Smooth muscle cell (in vitro differentiated cells): ENCODE measurements around the gene KLHL21. TPM values are rescaled to one million over a fixed set of nuclear protein-coding genes. Genes with fewer than 3 reads are reported as not detected.

Experiments used
- DNase-seq: peaks from one replicate; lab custom pipeline; 2025; ENCODE audit not compliant: unreplicated experiment; lab: John Stamatoyannopoulos, UW
- H2AFZ ChIP-seq: fragments of 200-600 bp; sonication (generic); 2 replicates; pipeline ENCODE4 v1.6.0; 2016; ENCODE audit warnings: antibody characterized with exemption, low read depth, mild to moderate bottlenecking
- H3F3A ChIP-seq: fragments of 200-600 bp; sonication (generic); 2 replicates; pipeline ENCODE4 v1.6.0; 2017; ENCODE audit warnings: antibody characterized with exemption, low read depth
- H3K27ac ChIP-seq: fragments of 200-600 bp; sonication (generic); 2 replicates; pipeline ENCODE4 v1.5.1; 2016; ENCODE audit warnings: low read depth, mild to moderate bottlenecking
- H3K27me3 ChIP-seq: fragments of 200-600 bp; sonication (generic); 2 replicates; pipeline ENCODE4 v1.6.1; 2016; ENCODE audit warnings: low read depth, mild to moderate bottlenecking
- H3K36me3 ChIP-seq: fragments of 200-600 bp; sonication (generic); 2 replicates; pipeline ENCODE4 v1.5.1; 2016; ENCODE audit warnings: low read depth
- H3K4me1 ChIP-seq: fragments of 200-600 bp; sonication (generic); 2 replicates; pipeline ENCODE4 v1.5.1; 2016; ENCODE audit warnings: low read depth
- H3K4me2 ChIP-seq: fragments of 200-600 bp; sonication (generic); 2 replicates; pipeline ENCODE4 v1.6.0; 2016; ENCODE audit warnings: mild to moderate bottlenecking
- H3K4me3 ChIP-seq: fragments of 200-600 bp; sonication (generic); 2 replicates; pipeline ENCODE4 v1.5.1; 2016; ENCODE audit warnings: mild to moderate bottlenecking
- H3K79me2 ChIP-seq: fragments of 200-600 bp; sonication (generic); 2 replicates; pipeline ENCODE4 v1.6.0; 2016; ENCODE audit warnings: low read depth, mild to moderate bottlenecking
- H3K9ac ChIP-seq: fragments of 200-600 bp; sonication (generic); 2 replicates; pipeline ENCODE4 v1.6.0; 2016; ENCODE audit warnings: low read depth
- H3K9me3 ChIP-seq: fragments of 200-600 bp; sonication (generic); replicated peaks from 2 replicates; pipeline ENCODE4 v1.5.1; 2016; ENCODE audit warnings: low read depth
- H4K20me1 ChIP-seq: fragments of 200-600 bp; sonication (generic); 2 replicates; pipeline ENCODE4 v1.6.0; 2016; ENCODE audit warnings: low read depth
- CTCF ChIP-seq: fragments of 200-600 bp; sonication (generic); IDR thresholded peaks from 2 replicates; pipeline ENCODE4 v1.5.1; 2017; ENCODE audit warnings: borderline replicate concordance, mild to moderate bottlenecking, antibody characterized with exemption; ENCODE audit not compliant: insufficient read depth, poor library complexity, severe bottlenecking
- WGBS: methylation state at CpG from one replicate; pipeline ENCODE4 v1.1.7; 2016; ENCODE audit warnings: low lambda C conversion rate; 5-methylcytosine and 5-hydroxymethylcytosine counted together
- polyA plus RNA-seq: library from polyadenylated mRNA; unstranded; fragments of >200 nt; fragmentation: Nextera tagmentation; extraction: Ambion mirVana; gene quantifications from 2 replicates; pipeline ENCODE4 v1.2.1, GENCODE V29; 2016
- total RNA-seq: library from RNA; depleted of rRNA; stranded (reverse); fragments of >200 nt; gene quantifications from 2 replicates; pipeline ENCODE4 v1.2.3, GENCODE V29; 2014

The KLHL21 gene
- total and polyA plus RNA-seq, 2 experiments from 2014 or later: 12.6 to 13.2 TPM

- H4K20me1 ChIP-seq: no peaks in the 10 kb centered on the region
- H3K9ac ChIP-seq: no peak overlapping the region
- 90% methylated on average over 14 of the region's 14 CpGs for WGBS
- peaks cover 6% of the 10 kb centered on the region for H3K4me1 ChIP-seq
- no peaks in the 10 kb centered on the region for H3F3A ChIP-seq
- no peaks in the 10 kb centered on the region for H3K79me2 ChIP-seq
- no peak overlapping the region for H3K4me2 ChIP-seq
- no peak for DNase-seq
- no peak overlapping the region for H3K4me3 ChIP-seq
- no peaks in the 10 kb centered on the region for H3K36me3 ChIP-seq
- no peaks in the 10 kb centered on the region for H3K9me3 ChIP-seq
- H3K27me3 ChIP-seq: no peaks in the 10 kb centered on the region
- no peak overlapping the region for H3K27ac ChIP-seq
- TF ChIP-seq CTCF: no peak
- no peak overlapping the region for H2AFZ ChIP-seq
Measured at GRCh38 chr1:6574818-6575217, 27.9 kb downstream of the KLHL21 start.

- H3K4me3 ChIP-seq: no peak overlapping the region
- H3K27ac ChIP-seq: no peak overlapping the region
- no peaks in the 10 kb centered on the region for H3K79me2 ChIP-seq
- no peak for TF ChIP-seq CTCF
- peaks cover 2% of the 10 kb centered on the region for H3K4me1 ChIP-seq
- H3K9me3 ChIP-seq: no peaks in the 10 kb centered on the region
- H3K36me3 ChIP-seq: no peaks in the 10 kb centered on the region
- H3K4me2 ChIP-seq: no peak overlapping the region
- no peak overlapping the region for H3K9ac ChIP-seq
- H4K20me1 ChIP-seq: no peaks in the 10 kb centered on the region
- H3F3A ChIP-seq: no peaks in the 10 kb centered on the region
- DNase-seq: no peak
- H2AFZ ChIP-seq: no peak overlapping the region
- 87% methylated on average over 8 of the region's 8 CpGs for WGBS
- H3K27me3 ChIP-seq: no peaks in the 10 kb centered on the region
Measured at GRCh38 chr1:6574025-6574620, 28.5 kb downstream of the KLHL21 start.

- H3K36me3 ChIP-seq: no peaks in the 10 kb centered on the region
- no peaks in the 10 kb centered on the region for H3K4me1 ChIP-seq
- no peaks in the 10 kb centered on the region for H3K9me3 ChIP-seq
- no peak overlapping the region for H3K27ac ChIP-seq
- no peak overlapping the region for H3K4me3 ChIP-seq
- H3K27me3 ChIP-seq: no peaks in the 10 kb centered on the region
- no peaks in the 10 kb centered on the region for H3K79me2 ChIP-seq
- H4K20me1 ChIP-seq: no peaks in the 10 kb centered on the region
- WGBS: 91% methylated on average over 12 of the region's 12 CpGs
- no peak for DNase-seq
- no peaks in the 10 kb centered on the region for H3F3A ChIP-seq
- no peak for TF ChIP-seq CTCF
- H3K4me2 ChIP-seq: no peak overlapping the region
- H3K9ac ChIP-seq: no peak overlapping the region
- H2AFZ ChIP-seq: no peak overlapping the region
Measured at GRCh38 chr1:6572653-6573383, 29.9 kb downstream of the KLHL21 start.
